Sigmoid colon (tissue), 7 donors: Measurements from ENCODE around the gene TYW3. TPM values are rescaled to one million over a fixed set of nuclear protein-coding genes. Genes with fewer than 3 reads are reported as not detected.

Experiments used
- DNase-seq: peaks from one replicate; pipeline ENCODE4 v3.0.0-alpha.2; 2019
- H3K27ac ChIP-seq, 4 donors: fragments of 200-600 bp; sonication (generic); one replicate each; pipeline ENCODE4 v1.5.1; 2016 to 2019; ENCODE audit warnings: mild to moderate bottlenecking in 1 of 4
- H3K27me3 ChIP-seq, 3 donors: fragments of 200-600 bp; sonication (generic); one replicate each; pipeline ENCODE4 v1.5.1; 2019; ENCODE audit warnings: mild to moderate bottlenecking in 1 of 3
- H3K36me3 ChIP-seq, 4 donors: fragments of 200-600 bp; sonication (generic); one replicate each; pipeline ENCODE4 v1.5.1; 2016 to 2019
- H3K4me1 ChIP-seq, 4 donors: fragments of 200-600 bp; sonication (generic); one replicate each; pipeline ENCODE4 v1.5.1; 2017 to 2019
- H3K4me3 ChIP-seq, 4 donors: fragments of 200-600 bp; sonication (generic); one replicate each; pipeline ENCODE4 v1.5.1; 2017 to 2019; ENCODE audit warnings: mild to moderate bottlenecking in 2 of 4, moderate library complexity in 1 of 4
- H3K9me3 ChIP-seq, 4 donors: fragments of 200-600 bp in 3 of 4; sonication (generic) in 3 of 4; one replicate each; pipeline versions ENCODE4 v1.5.1 to v1.6.1; 2013 to 2019
- EP300 ChIP-seq, 4 donors: sonication (generic); formaldehyde crosslinking; IDR thresholded peaks; one replicate each; pipeline ENCODE4 v1.6.1; 2017; ENCODE audit warnings: antibody characterized with exemption in 4 of 4
- POLR2A ChIP-seq, 2 donors: fragments of 450-650 bp; IDR thresholded peaks; one replicate each; pipeline ENCODE4 v1.6.1; 2016; ENCODE audit warnings: antibody characterized with exemption in 2 of 2, mild to moderate bottlenecking in 2 of 2, moderate library complexity in 2 of 2
- POLR2AphosphoS5 ChIP-seq, 4 donors: sonication (generic); formaldehyde crosslinking; IDR thresholded peaks; one replicate each; pipeline ENCODE4 v1.6.1; 2017; ENCODE audit warnings: antibody characterized with exemption in 4 of 4
- WGBS, 2 donors: extraction: QIAGEN DNeasy Blood & Tissue Kit; methylation state at CpG; one replicate each; pipeline ENCODE4 v1.1.7; 2013; 5-methylcytosine and 5-hydroxymethylcytosine counted together
- intact Hi-C: fragments of 100-400 bp; cut with DNase I; formaldehyde crosslinking; loops from one replicate; pipeline ENCODE4 v1.15.1; 2023
- polyA plus RNA-seq, 3 donors: library from polyadenylated mRNA; stranded (reverse); fragments of 200-250 nt; gene quantifications; one replicate each; pipeline ENCODE4 v1.2.3, GENCODE V29; 2013
- total RNA-seq, 4 donors: library from RNA; depleted of rRNA; stranded (reverse); fragments of >200 nt; gene quantifications; one replicate each; pipeline ENCODE4 v1.1.0, GENCODE V29; 2016
- TF ChIP-seq, protein P1 (sequence below), 4 experiments: fragments of 450-650 bp in 3 of 4; fragments of 200-600 bp in 1 of 4; IDR thresholded peaks; one replicate each; pipeline ENCODE4 v1.5.1; 2016 to 2019; ENCODE audit warnings: antibody characterized with exemption in 4 of 4, mild to moderate bottlenecking in 3 of 4, moderate library complexity in 2 of 4
- donor health status: healthy with polysubstance abuse.
- donor health status: Bipolar disorder and iron deficiency.
- donor health status: healthy.

Gene TYW3, protein sequence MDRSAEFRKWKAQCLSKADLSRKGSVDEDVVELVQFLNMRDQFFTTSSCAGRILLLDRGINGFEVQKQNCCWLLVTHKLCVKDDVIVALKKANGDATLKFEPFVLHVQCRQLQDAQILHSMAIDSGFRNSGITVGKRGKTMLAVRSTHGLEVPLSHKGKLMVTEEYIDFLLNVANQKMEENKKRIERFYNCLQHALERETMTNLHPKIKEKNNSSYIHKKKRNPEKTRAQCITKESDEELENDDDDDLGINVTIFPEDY
- total RNA-seq (10 to 100 TPM; 21.6 to 31.7 (median 24.8) TPM), polyA plus RNA-seq (10 to 100 TPM in 1 of 3 donors, 1 to 10 TPM in 2; 7.6 to 10.8 (median 8.4) TPM)

DNA sequence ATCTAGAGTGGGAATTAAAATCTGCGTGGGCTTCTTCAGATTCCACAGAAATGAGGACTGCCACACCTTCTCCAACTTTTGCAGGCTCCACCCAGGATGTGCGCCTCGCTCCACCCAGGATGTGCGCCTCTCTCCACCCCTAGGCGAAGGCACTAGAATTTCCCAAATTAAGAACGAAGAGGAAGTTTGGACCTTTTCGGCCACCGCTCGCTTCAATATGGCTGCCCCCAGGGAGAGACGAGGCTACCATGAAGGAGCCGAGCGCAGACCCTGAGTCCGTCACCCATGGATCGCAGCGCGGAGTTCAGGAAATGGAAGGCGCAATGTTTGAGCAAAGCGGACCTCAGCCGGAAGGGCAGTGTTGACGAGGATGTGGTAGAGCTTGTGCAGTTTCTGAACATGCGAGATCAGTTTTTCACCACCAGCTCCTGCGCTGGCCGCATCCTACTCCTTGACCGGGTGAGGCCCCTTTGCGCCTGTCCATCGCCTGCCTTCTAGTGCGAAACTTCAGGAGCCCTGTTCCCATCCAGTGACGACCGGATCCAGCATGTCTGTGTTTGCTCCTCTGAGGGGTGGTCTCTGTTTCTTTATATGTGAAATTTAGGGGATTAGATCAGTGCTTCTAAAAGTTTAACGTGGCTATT lies at the start of gene TYW3, which contains the start of gene CRYZ:
Gene TYW3, plus strand, starts transcription at position 193 of the 644 bp plus-strand sequence. Its CDS starts 93 bp downstream, at position 286.
Gene CRYZ, minus strand, starts transcription at position 91 of the 644 bp plus-strand sequence. CDS start 8,229 bp downstream, outside the sequence.
- TF ChIP-seq EP300 (IDR thresholded peaks at IDR 0.05) = peak in 1 of 4 donors; percentile 21
- TF ChIP-seq, protein P1, sequence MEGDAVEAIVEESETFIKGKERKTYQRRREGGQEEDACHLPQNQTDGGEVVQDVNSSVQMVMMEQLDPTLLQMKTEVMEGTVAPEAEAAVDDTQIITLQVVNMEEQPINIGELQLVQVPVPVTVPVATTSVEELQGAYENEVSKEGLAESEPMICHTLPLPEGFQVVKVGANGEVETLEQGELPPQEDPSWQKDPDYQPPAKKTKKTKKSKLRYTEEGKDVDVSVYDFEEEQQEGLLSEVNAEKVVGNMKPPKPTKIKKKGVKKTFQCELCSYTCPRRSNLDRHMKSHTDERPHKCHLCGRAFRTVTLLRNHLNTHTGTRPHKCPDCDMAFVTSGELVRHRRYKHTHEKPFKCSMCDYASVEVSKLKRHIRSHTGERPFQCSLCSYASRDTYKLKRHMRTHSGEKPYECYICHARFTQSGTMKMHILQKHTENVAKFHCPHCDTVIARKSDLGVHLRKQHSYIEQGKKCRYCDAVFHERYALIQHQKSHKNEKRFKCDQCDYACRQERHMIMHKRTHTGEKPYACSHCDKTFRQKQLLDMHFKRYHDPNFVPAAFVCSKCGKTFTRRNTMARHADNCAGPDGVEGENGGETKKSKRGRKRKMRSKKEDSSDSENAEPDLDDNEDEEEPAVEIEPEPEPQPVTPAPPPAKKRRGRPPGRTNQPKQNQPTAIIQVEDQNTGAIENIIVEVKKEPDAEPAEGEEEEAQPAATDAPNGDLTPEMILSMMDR (IDR thresholded peaks at IDR 0.05) = peak in 1 of 4 experiments; percentile 20
- TF ChIP-seq POLR2AphosphoS5 (IDR thresholded peaks at IDR 0.05) = peak; percentile 66 to 87 (median 70)
- TF ChIP-seq POLR2A (IDR thresholded peaks at IDR 0.05) = peak in 1 of 2 donors; percentile 18
- H3K27ac ChIP-seq = peak within 1 kb of the TSS; percentile 80 to 90 (median 87)
- peak within 1 kb of the TSS; percentile 64 to 78 (median 73) for H3K4me3 ChIP-seq
- H3K27me3 ChIP-seq = no peaks in the 10 kb centered on the region
- intact Hi-C loops = no loop called here
- peaks cover 0 to 61% (median 45%) of the 10 kb centered on the region in 4 donors for H3K4me1 ChIP-seq
- H3K9me3 ChIP-seq = peaks cover 0 to 3% (median 0%) of the 10 kb centered on the region in 4 donors
- peak; percentile 92 for DNase-seq
- 0 to 3% methylated on average over 30 of the region's 30 CpGs for WGBS, 2 donors
- peaks cover 0 to 19% (median 10%) of the 10 kb centered on the region in 4 donors for H3K36me3 ChIP-seq

GRCh38 chr1:74683656-74684055 lies 49.3 kb upstream of the TYW3 start:
- H3K9me3 ChIP-seq = no peaks in the 10 kb centered on the region
- TF ChIP-seq EP300 (IDR thresholded peaks at IDR 0.05) (no peak), POLR2A (IDR thresholded peaks at IDR 0.05) (no peak), POLR2AphosphoS5 (IDR thresholded peaks at IDR 0.05) (no peak)
- TF ChIP-seq, protein P1 (IDR thresholded peaks at IDR 0.05) = no peak
- no peak overlapping the region for H3K4me3 ChIP-seq
- H3K4me1 ChIP-seq = no peaks in the 10 kb centered on the region
- DNase-seq = no peak
- intact Hi-C loops = no loop called here
- H3K36me3 ChIP-seq = no peaks in the 10 kb centered on the region
- H3K27me3 ChIP-seq = no peaks in the 10 kb centered on the region
- no peak overlapping the region for H3K27ac ChIP-seq

DNA sequence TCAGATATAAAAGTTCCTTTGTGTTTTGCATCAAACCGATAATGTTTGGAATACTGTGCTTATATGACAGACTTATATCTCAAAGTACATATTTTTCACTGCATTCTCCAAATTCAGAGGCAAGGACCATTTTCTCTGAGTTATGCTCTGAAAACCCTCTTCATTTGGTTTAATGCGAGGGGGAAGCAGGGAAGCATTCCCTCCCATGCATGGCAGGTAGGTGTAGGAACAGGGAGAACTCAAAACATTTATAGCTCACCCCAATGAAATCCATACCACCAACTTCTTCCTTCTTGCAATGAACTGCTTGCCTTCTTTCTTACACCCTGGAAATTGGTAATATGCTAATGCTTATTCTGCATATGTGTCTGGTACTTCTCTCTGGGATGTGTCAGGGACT lies 48.7 kb upstream of the TYW3 start:
- no peaks in the 10 kb centered on the region for H3K36me3 ChIP-seq
- H3K27ac ChIP-seq = no peak overlapping the region
- WGBS, 2 donors = 92 to 93% methylated on average over 2 of the region's 2 CpGs
- no peak for DNase-seq
- no peaks in the 10 kb centered on the region for H3K9me3 ChIP-seq
- H3K4me1 ChIP-seq = no peaks in the 10 kb centered on the region
- TF ChIP-seq POLR2AphosphoS5 (IDR thresholded peaks at IDR 0.05) (no peak), POLR2A (IDR thresholded peaks at IDR 0.05) (no peak), EP300 (IDR thresholded peaks at IDR 0.05) (no peak)
- TF ChIP-seq, protein P1 (IDR thresholded peaks at IDR 0.05) = no peak
- no peaks in the 10 kb centered on the region for H3K27me3 ChIP-seq
- H3K4me3 ChIP-seq = no peak overlapping the region
- intact Hi-C loops = no loop called here

DNA sequence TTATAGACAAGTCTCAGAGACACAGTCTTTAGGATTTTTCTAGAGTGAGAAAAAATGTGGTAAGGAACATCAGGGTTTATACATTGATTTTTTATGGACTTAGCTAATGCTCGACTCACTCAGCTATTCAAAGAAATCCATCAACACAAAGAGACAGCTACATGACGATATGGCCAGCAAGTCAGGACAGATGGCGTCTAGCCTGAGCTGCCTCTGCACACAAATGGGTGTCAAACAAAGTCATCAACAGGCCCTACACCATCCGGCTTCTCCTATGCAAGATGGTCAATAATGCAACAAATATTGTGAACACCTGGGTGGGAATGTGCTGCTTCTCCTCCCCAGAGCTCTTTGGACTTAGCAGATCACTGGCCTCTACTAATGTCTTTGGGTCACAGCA lies 46.0 kb upstream of the TYW3 start:
- Histone ChIP-seq H3K27ac (no peak overlapping the region), H3K9me3 (no peaks in the 10 kb centered on the region), H3K36me3 (no peaks in the 10 kb centered on the region), H3K4me1 (no peaks in the 10 kb centered on the region), H3K27me3 (no peaks in the 10 kb centered on the region), H3K4me3 (no peak overlapping the region)
- DNase-seq = no peak
- TF ChIP-seq POLR2A (IDR thresholded peaks at IDR 0.05) = no peak
- no peak for TF ChIP-seq EP300 (IDR thresholded peaks at IDR 0.05)
- TF ChIP-seq, protein P1 (IDR thresholded peaks at IDR 0.05) = no peak
- no peak for TF ChIP-seq POLR2AphosphoS5 (IDR thresholded peaks at IDR 0.05)
- 82% methylated on average over 4 of the region's 4 CpGs for WGBS, 2 donors
- intact Hi-C loops = no loop called here
